ENCODE data around the gene ZCCHC2.

DNA sequence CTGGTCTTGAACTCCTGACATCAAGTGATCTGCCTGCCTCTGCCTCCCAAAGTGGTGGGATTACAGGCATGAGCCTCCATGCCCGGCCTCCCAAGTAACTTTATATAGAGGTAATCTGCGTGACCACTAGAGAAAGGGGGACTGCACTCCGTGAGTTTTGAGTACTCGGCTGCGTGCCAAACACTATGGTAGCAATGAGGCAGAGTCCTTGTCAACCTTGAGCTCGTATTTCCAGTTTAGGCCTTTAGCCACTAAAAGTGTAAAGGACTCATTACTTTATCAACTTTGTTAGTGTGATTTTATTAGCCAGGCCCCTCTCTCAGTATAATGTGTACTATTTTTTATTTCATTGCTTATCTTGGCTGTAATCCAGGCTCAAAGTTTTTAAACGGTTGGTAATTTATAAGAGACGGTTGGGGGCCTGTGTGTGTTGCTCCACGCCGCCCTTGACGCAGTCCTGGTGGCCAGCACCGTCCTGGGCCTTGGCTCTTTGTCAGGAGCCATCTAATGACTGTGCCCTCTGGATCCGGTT is 56.2 kb downstream of the ZCCHC2 start:
- TF ChIP-seq CTCF (IDR thresholded peaks at IDR 0.05) = no peak
- no peak for TF ChIP-seq POLR2A (IDR thresholded peaks at IDR 0.05)
